ENCODE results near the gene SPOCK1.

The SPOCK1 gene

GRCh38 chr5:137368651-137369050 lies 130.5 kb downstream of the SPOCK1 start:
- no peak for TF ChIP-seq CTCF (IDR thresholded peaks at IDR 0.05)
- Histone ChIP-seq H3K4me3 (no peak overlapping the region), H3K27ac (no peak overlapping the region)
- no peak for DNase-seq (ENCODE audit: low spot score)

- Histone ChIP-seq H3K4me3 (no peak overlapping the region), H3K27ac (no peak overlapping the region)
- TF ChIP-seq CTCF (IDR thresholded peaks at IDR 0.05) = no peak
- DNase-seq (ENCODE audit: low spot score) = no peak
These were observed 131.2 kb downstream of the SPOCK1 start for GRCh38 chr5:137367951-137368350.

GRCh38 chr5:137366526-137366925 lies 132.6 kb downstream of the SPOCK1 start:
- DNase-seq (ENCODE audit: low spot score) = no peak
- no peak overlapping the region for H3K27ac ChIP-seq
- no peak for TF ChIP-seq CTCF (IDR thresholded peaks at IDR 0.05)
- H3K4me3 ChIP-seq = no peak overlapping the region

GRCh38 chr5:137365126-137365865 lies 133.8 kb downstream of the SPOCK1 start:
- no peak overlapping the region for H3K4me3 ChIP-seq
- no peak for TF ChIP-seq CTCF (IDR thresholded peaks at IDR 0.05)
- no peak overlapping the region for H3K27ac ChIP-seq
- no peak for DNase-seq (ENCODE audit: low spot score)

GRCh38 chr5:137361280-137361679 lies 137.8 kb downstream of the SPOCK1 start:
- no peak overlapping the region for H3K27ac ChIP-seq
- DNase-seq (ENCODE audit: low spot score) = no peak
- no peak for TF ChIP-seq CTCF (IDR thresholded peaks at IDR 0.05)
- H3K4me3 ChIP-seq = no peak overlapping the region

GRCh38 chr5:137360607-137361006 lies 138.5 kb downstream of the SPOCK1 start:
- Histone ChIP-seq H3K27ac (no peak overlapping the region), H3K4me3 (no peak overlapping the region)
- TF ChIP-seq CTCF (IDR thresholded peaks at IDR 0.05) = no peak
- no peak for DNase-seq (ENCODE audit: low spot score)

GRCh38 chr5:137359941-137360340 lies 139.2 kb downstream of the SPOCK1 start:
- no peak overlapping the region for H3K4me3 ChIP-seq
- TF ChIP-seq CTCF (IDR thresholded peaks at IDR 0.05) = no peak
- no peak overlapping the region for H3K27ac ChIP-seq
- no peak for DNase-seq (ENCODE audit: low spot score)
